Bronchial epithelial cell (primary cell): ENCODE results near the gene PRRT3. TPM values are rescaled to one million over a fixed set of nuclear protein-coding genes. Genes with fewer than 3 reads are reported as not detected.

Experiments
- DNase-seq: peaks from one replicate; pipeline ENCODE4 v3.0.0-alpha.2; 2010; ENCODE audit warnings: low read depth
- FAIRE-seq: peaks from 2 replicates; lab custom pipeline; 2011; peaks lifted over from hg19 to GRCh38; lab: Jason Lieb, UNC
- H3K27me3 ChIP-seq: 2 replicates; pipeline ENCODE4 v1.5.1; 2011; ENCODE audit warnings: low read length; ENCODE audit not compliant: control insufficient read depth, insufficient read depth
- H3K36me3 ChIP-seq: 2 replicates; pipeline ENCODE4 v1.5.1; 2011; ENCODE audit warnings: low read length; ENCODE audit not compliant: control insufficient read depth, insufficient read depth
- H3K4me3 ChIP-seq: 2 replicates; pipeline ENCODE4 v1.5.1; 2011; ENCODE audit warnings: mild to moderate bottlenecking, low read depth, low read length, control low read depth
- CTCF ChIP-seq: IDR thresholded peaks from 2 replicates; pipeline ENCODE4 v1.5.1; 2011; ENCODE audit warnings: mild to moderate bottlenecking, moderate library complexity, low read length, control low read depth, inconsistent platforms; ENCODE audit not compliant: insufficient read depth, severe bottlenecking
- total RNA-seq: library from RNA; depleted of rRNA; stranded (reverse); fragments of >200 nt; gene quantifications from 2 replicates; pipeline ENCODE4 v1.2.1, GENCODE V29; 2014

The PRRT3 gene
- total RNA-seq, 1 donor from 2014 or later, result 0.26 TPM

GRCh38 chr3:9934235-9934621, 18.0 kb downstream of the PRRT3 start:
- H3K4me3 ChIP-seq, result peak overlapping the region; percentile 75
- no peak for DNase-seq
- H3K27me3 ChIP-seq, result no peaks in the 10 kb centered on the region
- no peak for FAIRE-seq
- H3K36me3 ChIP-seq, result peaks cover 4% of the 10 kb centered on the region
- TF ChIP-seq CTCF, result peak; percentile 8

GRCh38 chr3:9933561-9934234, 18.5 kb downstream of the PRRT3 start, which contains the start of gene CRELD1:
Gene CRELD1 (plus strand): TSS chr3:9933834. CDS start chr3:9934439, 605 bp downstream.
- no peaks in the 10 kb centered on the region for H3K27me3 ChIP-seq
- FAIRE-seq (no peak), DNase-seq (peak; percentile 83)
- peak within 1 kb of the TSS; percentile 75 for H3K4me3 ChIP-seq
- H3K36me3 ChIP-seq, result peaks cover 4% of the 10 kb centered on the region
- TF ChIP-seq CTCF, result no peak

GRCh38 chr3:9932843-9933560, 19.2 kb downstream of the PRRT3 start:
- FAIRE-seq (no peak), DNase-seq (peak; percentile 52)
- peak; percentile 93 for TF ChIP-seq CTCF
- H3K4me3 ChIP-seq, result peak overlapping the region; percentile 75
- peaks cover 7% of the 10 kb centered on the region for H3K36me3 ChIP-seq
- no peaks in the 10 kb centered on the region for H3K27me3 ChIP-seq

- DNase-seq, result no peak
- H3K4me3 ChIP-seq, result peak overlapping the region; percentile 75
- no peaks in the 10 kb centered on the region for H3K27me3 ChIP-seq
- no peak for FAIRE-seq
- TF ChIP-seq CTCF, result no peak
- peaks cover 6% of the 10 kb centered on the region for H3K36me3 ChIP-seq
Measured at GRCh38 chr3:9932535-9932842, 19.7 kb downstream of the PRRT3 start.

- Histone ChIP-seq H3K27me3 (no peaks in the 10 kb centered on the region), H3K36me3 (peaks cover 3% of the 10 kb centered on the region), H3K4me3 (no peak overlapping the region)
- no peak for TF ChIP-seq CTCF
- no peak for DNase-seq
- no peak for FAIRE-seq
Measured at GRCh38 chr3:9930804-9931418, 21.3 kb downstream of the PRRT3 start.
